BJ (cell line): ENCODE measurements around the gene TNNI2. TPM values are rescaled to one million over a fixed set of nuclear protein-coding genes. Genes with fewer than 3 reads are reported as not detected.

Source experiments
- CTCF ChIA-PET: fragments of 350-600 bp; formaldehyde crosslinking; extraction: SDS; loops from one replicate; lab custom pipeline; 2021; ENCODE audit warnings: antibody characterized with exemption, inconsistent platforms; lab: Yijun Ruan, JAX
- POLR2A ChIA-PET: fragments of 300-600 bp; sonication (Branson Sonifier 250); formaldehyde crosslinking; extraction: SDS; loops from one replicate; lab custom pipeline; 2021; ENCODE audit warnings: antibody characterized with exemption; lab: Charles Lee
- DNase-seq: peaks from one replicate; pipeline ENCODE4 v3.0.0-alpha.2; 2011; ENCODE audit warnings: low read depth
- H3K27me3 ChIP-seq: 2 replicates; pipeline ENCODE4 v1.6.0; 2011; ENCODE audit warnings: low read length; ENCODE audit not compliant: control insufficient read depth, insufficient read depth
- H3K36me3 ChIP-seq: 2 replicates; pipeline ENCODE4 v1.5.1; 2011; ENCODE audit warnings: low read length; ENCODE audit not compliant: control insufficient read depth, insufficient read depth
- H3K4me3 ChIP-seq: 2 replicates; pipeline ENCODE4 v1.5.1; 2011; ENCODE audit warnings: low read depth, mild to moderate bottlenecking, control low read depth, low read length
- CTCF ChIP-seq: IDR thresholded peaks from 2 replicates; pipeline ENCODE4 v1.5.1; 2011; ENCODE audit warnings: low read depth, mild to moderate bottlenecking, control low read depth, inconsistent platforms, low read length, moderate library complexity; ENCODE audit not compliant: insufficient read depth
- polyA plus RNA-seq: library from polyadenylated mRNA; depleted of rRNA; stranded (reverse); fragments of >200 nt; gene quantifications from 2 replicates; pipeline ENCODE4 v1.2.3, GENCODE V29; 2011

TNNI2 gene
- polyA plus RNA-seq, 1 experiment = not detected

- CTCF ChIA-PET = interaction anchor here (0.9 to 2.4 kb wide), 3 partner anchors 10 to 83 kb away, joined by 3 to 7 read pairs (median 7); no protein-coding TSS in a partner anchor
- H3K27me3 ChIP-seq = peaks cover 2% of the 10 kb centered on the region; the same call in 1 of the 2 replicates
- POLR2A ChIA-PET = no interaction called here
These were observed 27.4 kb downstream of the TNNI2 start for GRCh38 chr11:1866226-1866625.

GRCh38 chr11:1866776-1867175 is 28.0 kb downstream of the TNNI2 start:
- POLR2A ChIA-PET = no interaction called here

More at GRCh38 chr11:1866226-1866625, 27.4 kb downstream of the TNNI2 start:
- DNase-seq = no peak
- no peak for TF ChIP-seq CTCF
- H3K4me3 ChIP-seq = no peak overlapping the region
- no peaks in the 10 kb centered on the region for H3K36me3 ChIP-seq

GRCh38 chr11:1867381-1867780 is 28.6 kb downstream of the TNNI2 start:
- Histone ChIP-seq H3K27me3 (peaks cover 2% of the 10 kb centered on the region; the same call in 1 of the 2 replicates), H3K36me3 (no peaks in the 10 kb centered on the region), H3K4me3 (no peak overlapping the region)
- TF ChIP-seq CTCF = no peak
- no peak for DNase-seq
- ChIA-PET POLR2A (no interaction called here), CTCF (interaction anchor here (1.5 to 2.4 kb wide), 2 partner anchors 9 to 15 kb away, joined by 7 read pairs; no protein-coding TSS in a partner anchor)

More at GRCh38 chr11:1866776-1867175, 28.0 kb downstream of the TNNI2 start:
- DNase-seq = no peak
- H3K36me3 ChIP-seq = no peaks in the 10 kb centered on the region
- H3K27me3 ChIP-seq = peaks cover 2% of the 10 kb centered on the region; the same call in 1 of the 2 replicates
- H3K4me3 ChIP-seq = no peak overlapping the region
- no peak for TF ChIP-seq CTCF
- CTCF ChIA-PET = interaction anchor here (1.5 to 2.4 kb wide), 2 partner anchors 10 to 16 kb away, joined by 7 read pairs; no protein-coding TSS in a partner anchor

- CTCF ChIA-PET = no interaction called here
- no peak for TF ChIP-seq CTCF
- POLR2A ChIA-PET = no interaction called here
- DNase-seq = no peak
- H3K27me3 ChIP-seq = peaks cover 2% of the 10 kb centered on the region; the same call in 1 of the 2 replicates
- no peak overlapping the region for H3K4me3 ChIP-seq
- no peaks in the 10 kb centered on the region for H3K36me3 ChIP-seq
These were observed 29.4 kb downstream of the TNNI2 start for GRCh38 chr11:1868056-1868635.

- DNase-seq = no peak
- H3K4me3 ChIP-seq = no peak overlapping the region
- no peaks in the 10 kb centered on the region for H3K36me3 ChIP-seq
- no peak for TF ChIP-seq CTCF
- CTCF ChIA-PET = interaction anchor here (0.9 to 2.2 kb wide), 3 partner anchors 9 to 51 kb away, joined by 3 to 10 read pairs (median 4); partner anchors contain the start of gene TNNT3
- POLR2A ChIA-PET = no interaction called here
- peaks cover 2% of the 10 kb centered on the region; the same call in 1 of the 2 replicates for H3K27me3 ChIP-seq
These were observed 30.0 kb downstream of the TNNI2 start for GRCh38 chr11:1868636-1869291.
